Hindlimb muscle (tissue), 1 donor: ENCODE results near the gene CCDC158. TPM values are rescaled to one million over a fixed set of nuclear protein-coding genes. Genes with fewer than 3 reads are reported as not detected.
A peak's percentile ranks its signal among the peaks of the same experiment; 100 is the strongest.
"Not testable (repeated sequence)": the region's sequence is repeated elsewhere in the genome, so short reads cannot be mapped to it uniquely, and the experiment has no call there.

Source experiments
- DNase-seq: peaks from one replicate; pipeline ENCODE4 v3.0.0-alpha.2; 2013
- polyA plus RNA-seq: library from polyadenylated mRNA; unstranded; fragments of 120-200 nt; gene quantifications from one replicate; pipeline ENCODE4 v1.2.1, GENCODE V29; 2013; ENCODE audit not compliant: insufficient read length

The CCDC158 gene
- 0.80 TPM for polyA plus RNA-seq

DNA sequence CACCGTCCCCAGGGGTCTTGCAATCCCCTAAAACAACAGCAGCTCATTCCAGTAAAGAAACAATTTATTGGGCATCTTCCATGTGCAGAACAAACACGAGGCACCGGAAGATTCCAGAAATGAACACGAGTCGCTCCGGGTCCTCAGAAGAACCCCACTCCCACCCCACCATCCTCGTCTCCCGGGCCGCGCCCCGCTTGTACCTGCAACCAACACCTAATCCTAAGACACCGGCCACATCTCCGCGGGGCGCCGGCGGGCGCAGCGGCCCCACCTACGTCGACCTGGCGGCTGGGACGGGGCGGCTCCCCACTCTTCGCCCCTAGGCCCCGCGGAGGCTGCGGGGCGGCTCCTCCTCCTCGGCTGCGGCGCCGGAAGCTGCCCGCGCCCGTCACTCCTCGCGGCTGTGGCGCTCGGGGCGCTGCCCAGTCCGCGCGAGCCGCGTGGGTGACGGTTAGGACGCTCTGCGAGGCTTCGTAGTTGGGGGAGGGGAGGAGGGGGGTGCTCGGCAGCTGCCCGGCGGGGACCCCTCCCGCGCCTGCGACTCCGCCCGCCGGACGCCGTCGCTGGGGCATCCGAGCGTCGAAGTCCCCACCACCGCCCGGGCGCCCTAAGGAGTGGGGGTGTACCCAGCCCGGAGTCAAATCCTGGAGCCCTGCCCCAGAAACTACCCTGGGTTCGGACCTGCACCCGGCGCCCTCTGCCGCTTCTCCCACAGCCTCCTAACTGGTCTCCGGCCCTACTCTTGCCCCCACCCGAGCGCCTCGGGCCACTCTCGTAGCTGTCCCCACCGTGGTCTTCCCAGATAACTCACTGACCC lies at the start of gene CCDC158:
Gene CCDC158 (minus strand): TSS at position 380 of the 820 bp plus-strand sequence. CDS start 17,934 bp downstream, outside the sequence.
- DNase-seq, result peak; percentile 14

DNA sequence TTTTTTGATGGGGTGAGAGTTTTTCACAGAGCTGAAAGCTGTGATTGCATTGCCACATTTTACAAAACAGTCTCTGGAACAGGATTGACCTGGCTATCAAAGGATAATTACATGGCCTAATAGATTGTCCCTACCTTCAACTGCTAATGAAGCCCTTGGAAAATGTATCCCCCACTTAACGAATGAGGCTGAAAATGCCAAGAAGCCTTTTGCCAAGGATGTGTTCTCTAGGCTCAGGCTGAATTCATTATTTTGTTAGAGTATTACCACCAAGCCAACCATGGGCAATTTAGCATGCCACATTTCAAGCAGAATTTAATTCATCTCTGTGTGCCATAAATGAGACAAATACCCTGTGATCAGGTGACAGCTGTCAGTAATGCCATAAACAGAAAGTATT lies 49.6 kb upstream of the CCDC158 start:
- DNase-seq, result no peak

DNA sequence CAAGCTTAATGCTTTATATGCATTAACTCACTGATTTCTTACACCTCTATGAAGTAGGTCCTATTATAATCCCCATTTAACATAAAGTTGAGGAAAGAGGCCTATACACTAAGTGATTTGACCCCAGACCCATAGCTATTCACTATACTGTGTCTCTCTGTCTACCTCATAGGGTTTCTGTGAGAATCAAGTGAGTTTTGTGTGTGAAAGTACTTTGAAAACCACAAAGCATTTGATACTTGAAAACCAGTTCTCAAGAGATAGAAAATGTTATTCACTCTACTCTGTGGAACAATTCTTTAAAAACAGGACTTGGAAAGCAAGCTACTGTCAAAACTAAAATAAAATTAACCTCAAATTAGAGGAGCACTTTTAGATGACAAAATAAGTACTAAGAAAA lies 49.1 kb upstream of the CCDC158 start:
- no peak for DNase-seq

DNA sequence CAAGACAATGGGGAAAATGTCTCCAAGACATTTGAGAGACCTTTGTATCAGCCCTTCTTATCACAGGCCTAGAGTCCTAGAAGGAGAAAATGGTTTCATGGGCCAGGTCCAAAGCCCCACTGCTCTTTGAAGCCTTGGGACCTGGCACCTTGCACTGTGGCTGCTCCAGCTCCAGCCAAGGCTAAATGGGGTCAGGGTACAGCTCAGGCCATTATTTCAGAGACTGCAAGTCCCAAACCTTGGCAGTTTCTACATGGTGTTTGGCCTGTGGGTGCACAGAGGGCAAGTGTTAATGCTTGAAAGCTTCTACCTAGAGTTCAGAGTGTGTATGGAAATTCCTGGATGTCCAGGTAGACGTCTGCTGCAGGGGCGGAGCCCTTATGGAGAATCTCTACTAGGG lies 42.6 kb upstream of the CCDC158 start:
- DNase-seq, result no peak

DNA sequence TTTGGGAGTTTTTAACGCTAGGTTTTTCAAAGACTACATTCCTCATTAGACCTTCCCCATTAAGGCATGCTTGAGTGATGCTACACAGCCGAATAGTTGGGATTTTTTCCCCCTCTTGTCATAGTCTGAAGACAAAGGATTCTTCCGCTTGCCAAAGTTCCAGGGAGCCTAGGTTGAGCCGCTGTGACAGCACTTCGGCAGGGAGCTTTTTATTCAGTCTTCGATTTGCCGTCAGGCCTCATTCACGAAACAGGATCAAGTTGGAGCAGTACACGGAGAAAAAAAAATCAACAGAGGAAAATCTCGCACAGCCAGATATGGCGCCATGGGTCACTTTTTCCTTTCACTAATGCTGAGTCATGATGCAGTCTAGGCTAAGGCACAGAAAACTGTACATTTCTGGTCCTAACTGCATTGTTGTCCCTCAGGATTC lies 38.4 kb upstream of the CCDC158 start:
- peak; percentile 68 for DNase-seq

DNA sequence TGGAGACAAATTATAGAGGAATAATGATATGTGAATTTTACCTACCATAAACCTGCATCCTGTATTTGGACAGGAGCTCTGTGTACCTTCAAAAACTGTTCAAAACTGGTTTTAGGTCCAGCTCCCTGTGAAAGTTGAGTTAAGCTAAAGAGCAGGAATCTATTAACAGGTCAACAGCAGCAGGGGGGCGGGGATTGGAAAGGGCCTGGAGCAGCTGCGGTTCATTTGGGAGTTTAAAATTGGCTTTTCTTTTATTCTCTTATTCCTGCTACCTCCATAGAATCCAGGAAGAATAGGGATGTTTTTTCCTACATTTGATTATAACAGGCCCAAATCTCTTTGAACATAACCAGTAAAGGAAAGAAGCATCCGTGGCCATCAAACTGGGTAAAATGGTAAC lies 37.9 kb upstream of the CCDC158 start:
- peak; percentile 55 for DNase-seq

DNA sequence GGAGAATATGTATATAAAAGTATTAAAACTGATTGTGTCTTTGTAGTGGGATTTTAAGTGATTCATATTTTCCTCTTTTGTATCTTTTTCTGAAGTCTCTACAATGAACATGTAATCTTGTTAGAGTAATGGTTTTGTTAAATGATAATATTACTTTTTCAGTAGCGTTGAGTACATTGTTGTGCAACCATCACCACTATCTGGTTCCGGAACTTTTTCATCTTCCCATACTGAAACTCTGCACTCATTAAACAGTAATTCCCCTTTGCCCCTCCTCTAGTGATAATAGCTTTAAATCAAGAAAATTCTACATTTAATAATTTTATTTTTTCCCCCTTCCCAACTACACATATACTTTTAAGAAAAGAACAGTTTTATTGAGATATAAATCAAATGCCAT lies 37.4 kb upstream of the CCDC158 start:
- no peak for DNase-seq

DNA sequence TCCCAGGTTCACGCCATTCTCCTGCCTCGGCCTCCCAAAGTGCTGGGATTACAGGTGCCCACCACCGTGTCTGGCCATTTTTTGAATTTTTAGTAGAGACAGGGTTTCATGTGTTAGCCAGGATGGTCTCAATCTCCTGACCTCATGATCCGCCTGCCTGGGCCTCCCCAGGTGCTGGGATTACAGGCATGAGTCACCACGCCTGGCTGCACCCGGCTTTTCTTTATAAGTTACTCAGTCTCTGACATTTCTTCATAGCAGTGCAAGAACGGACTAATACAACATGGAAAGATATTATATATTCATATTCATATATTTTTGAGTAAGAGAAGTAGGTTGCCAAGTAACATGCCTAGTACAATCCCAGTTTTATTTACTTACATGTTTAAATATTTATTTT lies 36.9 kb upstream of the CCDC158 start:
- no peak for DNase-seq

DNA sequence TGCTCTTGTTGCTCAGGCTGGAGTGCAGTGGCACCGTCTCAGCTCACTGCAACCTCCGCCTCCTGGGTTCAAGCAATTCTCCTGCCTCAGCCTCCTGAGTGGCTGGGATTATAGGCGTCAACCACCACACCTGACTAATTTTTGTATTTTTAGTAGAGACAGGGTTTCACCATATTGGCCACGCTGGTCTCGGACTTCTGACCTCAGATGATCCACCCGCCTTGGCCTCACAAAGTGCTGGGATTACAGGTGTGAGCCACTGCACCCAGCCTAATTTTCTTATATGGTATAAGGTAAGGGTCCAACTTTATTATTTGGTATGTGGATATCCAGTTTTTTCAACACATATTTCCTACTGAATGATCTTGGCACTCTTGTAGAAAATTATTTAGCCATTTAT lies 33.1 kb upstream of the CCDC158 start:
- DNase-seq, result not testable (repeated sequence)

DNA sequence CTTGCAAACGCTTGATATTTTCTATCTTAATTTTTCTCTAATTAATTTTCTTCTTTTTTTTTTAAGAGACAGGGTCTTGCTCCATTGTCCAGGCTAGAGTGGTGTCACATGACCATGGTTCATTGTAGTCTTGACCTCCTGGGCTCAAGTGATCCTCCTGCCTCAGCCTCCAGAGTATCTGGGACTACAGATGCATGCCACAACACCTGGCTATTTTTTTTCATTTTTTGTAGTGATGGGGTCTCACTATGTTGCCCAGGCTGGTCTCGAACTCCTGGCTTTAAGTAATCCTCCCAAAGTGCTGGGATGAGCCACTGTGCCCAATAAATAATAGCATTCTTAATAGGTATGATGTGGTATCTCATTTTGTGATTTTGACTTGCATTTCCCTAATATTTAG lies 32.3 kb upstream of the CCDC158 start:
- DNase-seq, result no peak

DNA sequence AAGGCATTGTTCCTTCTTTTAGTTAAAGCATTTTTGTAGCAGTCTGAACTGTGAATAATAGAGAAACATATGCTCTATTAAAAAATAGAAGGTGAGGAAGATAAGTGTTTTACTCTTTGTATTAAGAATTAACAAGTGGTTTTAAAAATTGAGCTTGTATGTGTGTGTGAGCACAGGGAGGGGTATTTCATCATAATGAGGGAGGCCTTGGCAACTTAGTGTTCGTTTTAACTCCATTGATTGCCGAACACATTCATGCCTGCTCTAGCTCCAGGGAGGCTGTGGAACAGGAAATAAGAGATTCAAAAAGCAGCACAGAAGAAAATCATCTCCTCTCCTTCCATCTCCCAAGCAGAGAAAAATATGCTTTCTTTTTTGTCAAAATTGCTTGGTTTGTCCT lies 28.9 kb upstream of the CCDC158 start:
- no peak for DNase-seq

DNA sequence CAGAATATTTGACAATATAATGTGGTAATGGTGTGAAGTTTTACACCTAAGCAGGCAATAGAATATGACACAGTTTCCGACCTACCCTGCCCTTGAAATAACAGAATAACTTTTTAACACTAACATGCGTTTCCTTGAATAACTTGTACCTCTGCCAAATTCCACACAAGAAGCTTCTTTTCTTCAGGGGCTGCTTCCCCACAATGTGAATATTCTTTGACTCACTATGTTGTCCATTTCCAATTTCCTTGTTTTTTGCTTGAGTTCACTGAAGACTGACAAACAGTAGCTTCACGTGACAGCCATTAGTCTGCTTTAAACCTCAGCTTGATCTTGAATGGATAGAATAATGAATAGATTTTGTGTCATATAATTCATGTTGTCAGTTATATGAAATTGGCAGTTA lies 28.4 kb upstream of the CCDC158 start:
- DNase-seq, result no peak

DNA sequence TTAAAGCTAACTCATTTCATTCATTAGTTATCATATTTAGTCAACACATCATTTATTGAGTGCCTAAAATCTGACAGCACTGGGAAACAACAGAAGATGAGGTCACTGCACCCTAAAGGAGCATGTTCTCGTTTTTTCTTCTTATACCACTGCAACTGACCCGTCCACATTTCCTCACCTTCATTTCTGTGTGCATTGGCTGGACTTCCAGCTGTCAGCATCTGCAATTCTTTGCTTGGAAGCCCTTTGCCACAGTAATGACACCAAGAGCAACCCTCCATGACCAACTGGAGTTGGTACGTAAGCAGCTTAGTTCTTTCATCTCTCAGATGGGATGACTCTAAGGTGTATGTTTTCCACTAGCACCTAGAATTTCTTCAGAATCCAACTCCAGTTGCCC lies 27.3 kb upstream of the CCDC158 start:
- no peak for DNase-seq

DNA sequence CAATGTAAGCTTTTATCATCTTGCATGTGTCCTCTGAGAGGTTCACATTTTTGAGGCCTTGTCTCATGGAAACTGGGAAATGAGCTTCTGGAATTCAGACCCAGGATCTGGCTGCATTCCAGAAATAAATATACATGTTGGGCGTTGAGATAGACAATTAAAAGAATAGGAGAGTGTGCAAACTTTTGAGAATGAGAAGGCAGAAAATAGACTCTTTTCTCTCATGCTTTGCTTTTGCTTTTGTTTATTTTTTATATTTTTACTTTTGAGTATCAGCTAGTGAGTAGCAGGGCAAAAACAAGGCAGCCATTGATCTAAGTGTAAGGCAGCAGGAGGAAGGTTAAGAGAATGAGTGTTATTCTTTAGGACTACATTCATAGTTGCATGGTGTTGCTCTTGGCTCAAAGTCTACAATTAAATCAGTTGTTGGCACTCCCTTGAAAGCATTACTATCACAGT lies 26.5 kb upstream of the CCDC158 start:
- DNase-seq, result peak; percentile 8

DNA sequence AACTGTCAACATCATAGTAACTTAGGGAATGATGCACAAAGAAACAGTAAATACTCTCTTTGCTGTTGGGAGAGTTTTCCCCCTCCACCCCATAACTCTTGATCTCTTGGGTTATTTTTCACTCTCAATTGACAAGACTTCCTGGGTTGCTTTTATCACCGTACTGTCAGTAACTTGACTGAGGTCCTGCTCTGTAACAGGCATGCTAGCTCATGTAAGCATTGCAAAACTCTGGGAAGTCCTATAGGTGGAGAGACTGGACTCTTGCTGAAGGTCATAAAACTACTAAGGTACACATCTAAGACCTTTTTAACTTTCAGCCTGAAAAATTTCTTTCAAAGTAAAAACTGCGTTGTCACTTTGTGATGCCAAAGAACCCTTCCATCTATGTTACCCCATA lies 25.0 kb upstream of the CCDC158 start:
- no peak for DNase-seq

DNA sequence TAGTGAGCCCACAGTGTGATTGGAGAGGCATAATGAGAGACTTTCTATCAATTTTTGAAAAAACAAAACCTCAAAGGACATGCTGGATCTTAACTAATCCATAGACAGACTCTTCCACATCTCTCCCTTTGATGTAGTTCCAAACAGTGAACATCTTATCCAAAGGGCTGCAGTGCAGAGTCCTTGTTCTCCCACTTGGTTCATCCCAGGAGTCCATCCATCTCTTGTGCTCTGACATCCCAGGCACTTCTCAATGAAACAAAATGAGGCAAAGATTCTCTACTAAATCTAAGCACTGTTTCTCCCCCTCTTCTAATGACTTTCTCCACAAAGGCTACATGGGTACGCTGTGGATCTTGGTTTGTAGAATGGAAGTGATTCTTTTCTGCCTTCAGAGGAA lies 22.4 kb upstream of the CCDC158 start:
- no peak for DNase-seq

DNA sequence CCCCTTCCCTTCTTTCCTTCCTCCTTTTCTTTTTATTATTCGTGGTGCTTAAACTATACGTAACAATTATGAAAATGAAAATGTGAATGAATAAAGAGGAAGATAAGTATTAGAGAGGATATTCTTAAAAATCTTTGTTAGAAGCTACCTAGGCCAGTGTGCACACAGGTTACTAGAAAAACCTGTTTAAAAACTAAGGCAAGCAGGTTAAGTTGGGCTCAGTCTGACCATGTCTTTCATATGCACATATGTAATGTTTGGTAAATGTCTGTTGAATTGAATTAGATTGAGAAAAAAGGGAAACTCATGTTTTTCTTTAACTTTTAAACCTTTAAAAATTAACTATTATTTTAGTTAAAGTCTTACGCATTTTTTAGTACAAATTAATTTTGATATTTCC lies 21.9 kb upstream of the CCDC158 start:
- no peak for DNase-seq

DNA sequence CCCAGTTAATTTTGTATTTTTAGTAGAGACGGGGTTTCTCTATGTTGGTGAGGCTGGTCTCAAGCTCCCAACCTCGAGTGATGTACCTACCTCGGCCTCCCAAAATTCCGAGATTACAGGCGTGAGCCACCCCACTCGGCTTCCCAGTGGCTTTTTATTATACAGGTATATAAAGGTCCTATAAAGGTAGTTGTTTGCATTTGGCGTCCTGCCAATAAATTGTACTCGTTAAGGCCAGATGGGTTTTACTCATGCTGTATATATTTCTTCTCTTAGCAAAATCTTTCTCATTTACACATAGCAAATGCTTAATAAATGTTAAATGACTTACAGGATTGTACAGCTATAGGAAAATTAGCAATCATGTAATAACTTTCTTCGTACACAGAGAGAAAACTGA lies 20.9 kb upstream of the CCDC158 start:
- no peak for DNase-seq

DNA sequence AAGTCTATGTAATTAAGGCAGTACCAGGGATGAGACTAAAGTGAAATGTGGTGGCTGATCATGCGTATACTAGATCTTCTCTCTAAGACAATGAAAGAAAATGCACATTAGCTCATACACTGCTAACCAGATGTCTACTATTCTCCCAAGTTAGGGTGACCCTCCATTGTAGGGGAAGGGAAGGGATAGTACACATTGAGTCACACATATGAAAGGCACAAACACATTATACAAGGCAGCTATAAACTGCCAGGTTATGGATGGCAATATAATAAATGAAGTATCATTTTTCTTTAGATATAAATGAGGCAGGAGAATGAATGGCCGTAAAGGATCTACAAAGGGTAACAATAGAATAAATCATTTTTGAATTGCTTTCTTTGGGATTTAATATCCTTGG lies 18.6 kb upstream of the CCDC158 start:
- DNase-seq, result no peak

DNA sequence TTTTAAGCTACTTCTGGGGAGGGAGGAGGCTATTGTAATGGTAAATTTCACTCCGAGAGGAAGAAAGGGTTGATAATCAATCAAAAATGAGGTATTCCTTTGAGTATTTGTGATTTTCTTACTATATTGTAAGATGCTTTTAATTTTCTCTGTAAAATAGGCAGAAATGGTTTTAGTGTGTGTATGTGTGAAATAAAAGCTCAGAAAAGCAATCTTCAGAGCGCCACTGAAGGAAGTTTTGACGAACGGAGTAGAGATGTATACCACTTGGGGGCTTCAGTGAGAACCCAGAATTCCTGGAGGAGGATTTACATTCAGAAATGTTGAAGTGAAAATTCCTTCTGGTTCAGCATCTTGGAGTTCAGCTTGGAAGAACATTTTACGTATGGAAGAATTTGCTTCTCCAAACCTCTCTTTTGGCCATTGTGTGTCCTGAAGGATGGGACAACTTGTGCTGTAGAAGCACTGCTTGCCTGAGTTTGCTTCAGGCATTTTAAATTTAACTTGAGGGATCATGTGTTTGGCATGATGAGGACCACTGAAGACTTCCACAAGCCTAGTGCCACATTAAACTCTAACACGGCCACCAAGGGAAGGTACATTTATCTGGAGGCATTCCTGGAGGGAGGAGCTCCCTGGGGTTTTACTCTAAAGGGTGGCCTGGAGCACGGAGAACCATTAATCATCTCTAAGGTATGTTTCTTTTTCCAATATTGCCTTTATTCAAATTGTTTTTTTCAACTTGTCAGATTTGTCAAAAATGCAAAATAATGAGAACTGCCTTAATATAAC lies 14.8 kb upstream of the CCDC158 start:
- DNase-seq, result peak; percentile 16

DNA sequence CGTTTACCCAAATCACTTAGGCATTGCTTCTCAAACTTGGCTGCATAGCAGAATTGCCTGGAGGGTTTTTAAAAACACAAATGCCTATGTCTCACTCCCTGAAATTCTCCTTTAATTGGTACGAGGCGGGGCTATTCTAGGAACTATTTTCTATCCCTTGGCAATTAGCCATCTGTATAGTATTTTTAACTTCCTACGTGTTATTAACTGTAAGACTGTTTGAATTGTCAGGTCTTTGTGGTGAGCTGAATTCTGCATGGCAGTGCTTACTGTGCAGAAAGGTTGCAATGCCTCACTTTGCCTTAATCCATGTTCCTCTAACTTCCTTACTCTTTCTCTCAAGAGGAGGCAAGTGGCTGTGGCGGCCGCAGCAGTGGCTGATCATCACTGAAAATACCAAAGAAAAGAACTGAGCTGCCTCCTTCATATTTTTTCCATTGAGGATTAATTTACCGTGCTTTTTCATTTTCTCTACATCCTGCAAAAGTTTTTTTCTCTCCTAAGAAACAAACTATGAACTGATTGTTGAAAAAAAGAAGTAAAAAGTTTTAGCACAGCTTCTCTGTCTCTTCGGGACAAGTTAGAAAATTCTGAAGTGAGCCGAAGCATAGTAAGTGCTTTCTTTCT lies 14.1 kb upstream of the CCDC158 start, which contains the start of gene SHROOM3:
Gene SHROOM3 (plus strand): TSS at position 329 of the 627 bp plus-strand sequence. CDS start 824 bp downstream, outside the sequence.
- DNase-seq, result peak; percentile 13

DNA sequence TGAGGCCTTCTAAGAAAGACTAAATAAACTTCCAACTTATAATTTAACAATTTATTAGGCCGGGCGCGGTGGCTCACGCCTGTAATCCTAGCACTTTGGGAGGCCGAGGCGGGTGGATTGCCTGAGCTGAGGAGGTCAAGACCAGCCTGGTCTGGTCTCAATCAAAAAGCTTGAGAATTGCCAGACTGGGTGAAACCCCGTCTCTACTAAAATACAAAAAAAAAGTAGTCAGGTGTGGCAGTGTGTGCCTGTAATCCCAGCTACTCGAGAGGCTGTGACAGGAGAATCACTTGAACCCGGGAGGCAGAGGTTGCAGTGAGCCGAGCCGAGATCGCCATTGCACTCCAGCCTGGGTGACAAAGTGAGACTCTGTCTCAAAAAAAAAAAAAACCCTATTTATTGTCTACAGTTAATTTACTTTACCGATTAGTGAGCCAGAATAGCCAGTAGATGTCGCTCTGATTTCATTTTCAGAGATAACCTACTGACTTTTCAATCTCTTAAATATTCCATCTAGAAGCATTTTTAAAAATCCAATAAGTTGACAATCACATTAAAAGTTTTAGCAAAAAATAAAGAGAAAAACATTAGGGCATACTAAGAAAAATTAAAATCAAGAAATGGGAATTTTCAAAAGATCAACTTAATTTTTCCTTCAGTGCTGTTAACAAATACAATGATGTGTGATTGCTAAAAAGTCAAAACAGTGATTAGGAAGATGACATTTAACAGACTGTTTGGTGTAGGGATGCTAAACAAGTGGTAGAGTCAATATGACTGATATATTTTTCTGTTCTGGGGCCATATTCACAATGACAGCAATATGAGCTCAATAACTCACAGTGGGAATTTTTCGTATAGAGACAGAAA lies 9.8 kb upstream of the CCDC158 start:
- DNase-seq, result peak; percentile 36
